GM12873 (cell line): Measurements from ENCODE around the gene HSPA6.
"Not testable (repeated sequence)": the region's sequence is repeated elsewhere in the genome, so short reads cannot be mapped to it uniquely, and the experiment has no call there.

Experiments
- TF ChIP-seq, protein P1 (sequence below): IDR thresholded peaks from 2 replicates; pipeline ENCODE4 v1.5.1; 2012; ENCODE audit warnings: low read depth, mild to moderate bottlenecking, moderate library complexity, low read length, control low read depth; ENCODE audit not compliant: insufficient read depth; ENCODE audit errors: missing control alignments

Gene HSPA6

GRCh38 chr1:161523817-161524741, at the start of gene HSPA6:
TSS of gene HSPA6 (plus strand) at chr1:161524540. CDS start at chr1:161524659, 119 bp downstream.
- TF ChIP-seq, protein P1, sequence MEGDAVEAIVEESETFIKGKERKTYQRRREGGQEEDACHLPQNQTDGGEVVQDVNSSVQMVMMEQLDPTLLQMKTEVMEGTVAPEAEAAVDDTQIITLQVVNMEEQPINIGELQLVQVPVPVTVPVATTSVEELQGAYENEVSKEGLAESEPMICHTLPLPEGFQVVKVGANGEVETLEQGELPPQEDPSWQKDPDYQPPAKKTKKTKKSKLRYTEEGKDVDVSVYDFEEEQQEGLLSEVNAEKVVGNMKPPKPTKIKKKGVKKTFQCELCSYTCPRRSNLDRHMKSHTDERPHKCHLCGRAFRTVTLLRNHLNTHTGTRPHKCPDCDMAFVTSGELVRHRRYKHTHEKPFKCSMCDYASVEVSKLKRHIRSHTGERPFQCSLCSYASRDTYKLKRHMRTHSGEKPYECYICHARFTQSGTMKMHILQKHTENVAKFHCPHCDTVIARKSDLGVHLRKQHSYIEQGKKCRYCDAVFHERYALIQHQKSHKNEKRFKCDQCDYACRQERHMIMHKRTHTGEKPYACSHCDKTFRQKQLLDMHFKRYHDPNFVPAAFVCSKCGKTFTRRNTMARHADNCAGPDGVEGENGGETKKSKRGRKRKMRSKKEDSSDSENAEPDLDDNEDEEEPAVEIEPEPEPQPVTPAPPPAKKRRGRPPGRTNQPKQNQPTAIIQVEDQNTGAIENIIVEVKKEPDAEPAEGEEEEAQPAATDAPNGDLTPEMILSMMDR: not testable (repeated sequence)

DNA sequence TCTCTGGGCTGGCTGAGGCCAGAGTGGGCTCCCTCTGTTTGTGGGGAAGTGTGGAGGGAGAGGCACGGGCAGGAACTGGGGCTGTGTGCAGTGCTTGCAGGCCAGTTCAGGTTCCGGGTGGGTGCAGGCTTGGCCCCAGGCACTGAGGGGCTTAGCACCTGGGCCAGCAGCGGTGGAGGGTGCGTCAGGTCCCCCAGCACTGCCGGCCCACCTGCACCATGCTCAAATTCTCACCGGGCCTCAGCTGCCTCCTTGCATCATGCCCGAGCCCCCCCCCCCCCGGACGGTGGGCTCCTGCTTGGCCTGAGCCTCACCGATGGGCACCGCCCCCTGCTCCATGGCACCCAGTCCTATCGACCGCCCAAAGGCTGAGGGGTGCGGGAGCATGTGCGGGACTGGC, 45.4 kb upstream of the HSPA6 start:
- TF ChIP-seq, protein P1: no peak

DNA sequence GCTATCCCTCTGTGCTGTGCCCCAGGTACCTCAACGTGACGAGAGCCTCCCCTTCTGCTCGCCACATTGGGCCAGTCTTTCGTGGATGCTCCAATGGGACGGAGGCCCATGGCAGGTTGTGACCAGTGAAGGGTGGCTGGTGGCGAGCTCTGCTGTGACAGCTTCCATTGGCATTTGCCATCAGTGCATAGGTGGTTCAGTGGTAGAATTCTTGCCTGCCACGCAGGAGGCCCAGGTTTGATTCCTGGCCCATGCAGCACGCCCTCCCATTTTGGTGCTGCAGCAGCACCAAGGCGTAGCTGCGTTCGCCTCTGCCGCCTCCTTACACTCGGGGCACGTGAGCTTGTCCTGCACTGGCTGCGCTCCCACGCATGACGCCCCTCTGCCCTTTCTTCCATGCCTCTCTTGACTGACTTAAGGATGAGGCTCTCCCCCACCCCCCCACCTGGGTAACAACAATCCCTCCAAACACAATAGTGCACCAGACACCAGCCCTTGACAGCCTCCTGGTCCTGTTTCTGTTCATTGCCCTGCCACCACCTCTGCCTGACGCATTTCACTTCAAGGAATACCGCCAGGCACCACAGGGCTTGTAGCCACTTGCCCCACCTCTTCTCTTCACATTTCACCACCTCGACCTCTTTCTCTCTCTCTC, 43.8 kb upstream of the HSPA6 start:
- TF ChIP-seq, protein P1: no peak

- TF ChIP-seq, protein P1: no peak
Measured at GRCh38 chr1:161481624-161482392, 42.5 kb upstream of the HSPA6 start.

DNA sequence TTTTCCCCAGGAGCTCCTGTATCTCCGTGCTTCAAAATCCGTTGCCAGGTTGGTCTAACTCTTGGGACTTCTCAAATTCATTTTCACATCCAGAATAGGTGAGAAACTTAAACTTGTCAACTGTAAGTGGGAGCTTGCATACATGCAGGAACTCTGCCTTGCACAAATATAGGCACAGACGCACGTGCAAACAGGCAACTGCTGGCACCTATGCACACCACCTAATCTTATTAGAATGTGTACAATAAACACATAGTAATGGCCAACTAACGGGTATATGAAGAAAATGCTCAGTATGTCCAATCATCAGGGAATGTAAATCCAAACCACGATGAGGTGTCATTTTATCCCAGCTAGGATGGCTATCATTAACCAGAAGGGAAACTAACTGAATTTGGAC, 41.7 kb upstream of the HSPA6 start:
- TF ChIP-seq, protein P1: no peak

DNA sequence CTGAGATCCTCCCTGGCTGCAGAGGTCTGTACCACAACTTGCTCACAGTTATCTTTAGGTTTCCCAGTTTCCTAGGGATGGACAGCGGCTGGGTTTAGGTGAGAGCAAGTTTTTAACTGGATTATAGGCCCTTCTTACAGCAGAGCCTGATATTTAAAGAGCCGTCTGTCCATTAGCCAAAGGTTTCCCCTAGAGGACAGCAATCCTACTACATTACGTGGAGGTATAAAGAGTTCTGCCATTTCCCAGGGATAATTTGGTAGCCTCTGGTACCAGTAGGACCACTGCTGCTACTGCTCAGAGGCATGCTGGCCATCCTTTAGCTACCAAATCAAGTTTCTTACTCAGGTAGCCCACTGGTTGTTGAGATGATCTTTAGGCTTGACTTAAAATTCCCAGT, 41.0 kb upstream of the HSPA6 start:
- TF ChIP-seq, protein P1: no peak
